Osteocyte (in vitro differentiated cells): ENCODE results near the gene NBAS. TPM values are rescaled to one million over a fixed set of nuclear protein-coding genes. Genes with fewer than 3 reads are reported as not detected.
A peak's percentile ranks its signal among the peaks of the same experiment; 100 is the strongest.

Source experiments
- DNase-seq: peaks from one replicate; pipeline ENCODE4 v3.0.0; 2021; ENCODE audit warnings: mixed read lengths; ENCODE audit not compliant: unreplicated experiment; ENCODE audit errors: extremely low spot score
- H3K27ac Mint-ChIP-seq: one replicate; pipeline ENCODE4 v1.8.0; 2021; ENCODE audit warnings: mild to moderate bottlenecking, mixed read lengths; ENCODE audit not compliant: unreplicated experiment
- H3K27me3 Mint-ChIP-seq: one replicate; pipeline ENCODE4 v1.8.0; 2021; ENCODE audit warnings: mixed read lengths; ENCODE audit not compliant: unreplicated experiment
- H3K36me3 Mint-ChIP-seq: one replicate; pipeline ENCODE4 v1.8.0; 2021; ENCODE audit warnings: mixed read lengths; ENCODE audit not compliant: unreplicated experiment
- H3K4me1 Mint-ChIP-seq: one replicate; pipeline ENCODE4 v1.8.0; 2021; ENCODE audit warnings: mixed read lengths; ENCODE audit not compliant: unreplicated experiment
- H3K4me3 Mint-ChIP-seq: one replicate; pipeline ENCODE4 v1.8.0; 2021; ENCODE audit warnings: mild to moderate bottlenecking, moderate library complexity, mixed read lengths; ENCODE audit not compliant: unreplicated experiment
- H3K9me3 Mint-ChIP-seq: one replicate; pipeline ENCODE4 v1.8.0; 2021; ENCODE audit warnings: mixed read lengths; ENCODE audit not compliant: unreplicated experiment
- CTCF ChIP-seq: fragments of 200-600 bp; sonication (generic); IDR thresholded peaks from 2 replicates; pipeline ENCODE4 v1.5.0; 2021; ENCODE audit warnings: antibody characterized with exemption, mild to moderate bottlenecking, moderate library complexity
- total RNA-seq: library from RNA; stranded (reverse); gene quantifications from 2 replicates; pipeline ENCODE4 v1.2.1, GENCODE V29; 2021

NBAS gene
- total RNA-seq, 1 donor from 2014 or later: 43.6 TPM

GRCh38 chr2:15555760-15556193, 5.4 kb downstream of the NBAS start:
- Mint-ChIP-seq H3K4me1 (peaks cover 21% of the 10 kb centered on the region), H3K4me3 (no peak overlapping the region), H3K27ac (no peak overlapping the region), H3K9me3 (no peaks in the 10 kb centered on the region), H3K36me3 (peaks cover 7% of the 10 kb centered on the region), H3K27me3 (no peaks in the 10 kb centered on the region)
- DNase-seq: no peak
- no peak for TF ChIP-seq CTCF

DNA sequence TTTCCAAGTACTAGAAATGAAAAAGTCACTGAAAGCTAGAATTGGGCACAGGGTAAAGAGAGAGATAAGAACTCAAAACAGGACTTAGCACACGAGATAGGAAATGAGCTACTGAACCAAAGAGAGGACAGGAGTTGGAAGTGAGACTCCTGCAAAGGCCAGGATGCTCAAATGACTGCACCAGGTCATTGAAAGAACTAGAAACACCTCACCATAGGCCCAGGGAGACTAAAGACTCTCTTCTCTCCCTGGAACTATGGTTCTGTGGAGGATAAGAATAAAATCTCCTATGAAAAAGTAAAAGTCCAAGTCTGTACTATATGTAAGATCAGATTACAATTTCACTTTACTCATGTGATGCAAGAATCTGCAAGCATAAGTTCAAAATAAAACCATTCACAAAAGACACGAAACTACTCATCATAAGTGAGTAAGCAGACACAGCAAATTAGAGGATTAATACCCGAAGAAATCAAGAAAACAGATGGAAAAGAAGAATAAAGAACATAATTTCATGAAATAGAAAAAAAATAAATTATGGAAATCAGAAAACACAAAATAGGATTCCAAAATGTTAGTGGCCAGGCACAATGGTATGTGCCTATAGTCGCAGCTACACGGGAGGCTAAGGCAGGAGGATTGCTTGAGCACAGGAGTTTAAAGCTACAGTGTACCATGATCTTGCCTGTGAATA, 6.5 kb downstream of the NBAS start:
- DNase-seq: no peak
- Mint-ChIP-seq H3K36me3 (peaks cover 7% of the 10 kb centered on the region), H3K27ac (peak overlapping the region; percentile 62), H3K9me3 (no peaks in the 10 kb centered on the region), H3K27me3 (no peaks in the 10 kb centered on the region), H3K4me3 (no peak overlapping the region), H3K4me1 (peaks cover 13% of the 10 kb centered on the region)
- no peak for TF ChIP-seq CTCF

- Mint-ChIP-seq H3K27ac (peak overlapping the region; percentile 62), H3K9me3 (no peaks in the 10 kb centered on the region), H3K27me3 (no peaks in the 10 kb centered on the region), H3K4me1 (peaks cover 7% of the 10 kb centered on the region), H3K36me3 (peaks cover 10% of the 10 kb centered on the region), H3K4me3 (no peak overlapping the region)
- DNase-seq: no peak
- TF ChIP-seq CTCF: no peak
Observed at GRCh38 chr2:15553951-15554350, 7.2 kb downstream of the NBAS start.

DNA sequence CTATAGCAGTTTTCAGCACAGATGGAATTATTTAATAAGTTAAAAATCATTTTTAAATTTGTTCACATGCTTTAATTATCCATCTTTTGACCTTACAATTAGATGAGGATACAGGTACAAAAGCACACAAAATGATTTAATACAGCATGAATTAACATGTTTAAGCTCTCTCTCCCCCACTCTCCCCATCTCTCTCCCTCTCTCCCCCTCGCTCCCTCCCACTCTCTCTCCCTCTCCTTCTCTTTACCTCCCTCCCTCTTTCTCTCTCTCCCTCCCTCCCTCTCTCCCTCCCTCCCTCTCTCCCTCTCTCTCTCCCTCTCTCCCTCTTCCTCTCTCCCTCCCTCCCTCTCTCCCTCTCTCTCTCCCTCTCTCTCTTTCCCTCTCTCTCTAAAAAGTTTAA, 7.6 kb downstream of the NBAS start:
- DNase-seq: no peak
- H3K9me3 Mint-ChIP-seq: no peaks in the 10 kb centered on the region
- H3K27ac Mint-ChIP-seq: no peak overlapping the region

DNA sequence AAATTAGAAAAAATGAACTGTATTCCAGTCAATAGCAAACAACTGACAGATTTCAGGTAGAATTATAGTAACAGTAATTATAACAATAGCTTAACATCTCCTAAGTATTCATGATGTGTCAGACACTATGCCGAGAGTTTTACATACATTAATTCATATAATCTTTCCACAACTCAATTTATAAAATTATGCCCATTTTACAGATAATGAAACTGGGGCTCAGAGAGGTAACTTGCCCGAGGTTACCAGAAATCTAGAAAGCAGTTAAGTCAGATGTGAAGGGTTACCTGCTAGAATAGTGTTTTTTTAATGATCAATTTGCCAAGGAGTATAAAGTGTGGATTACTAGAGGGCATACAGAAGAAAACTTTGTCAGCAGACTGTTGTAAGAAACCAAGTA, 12.2 kb downstream of the NBAS start:
- no peaks in the 10 kb centered on the region for H3K9me3 Mint-ChIP-seq

More for the DNA sequence above, 7.6 kb downstream of the NBAS start:
- Mint-ChIP-seq H3K4me1 (peaks cover 7% of the 10 kb centered on the region), H3K4me3 (no peak overlapping the region), H3K36me3 (peaks cover 14% of the 10 kb centered on the region), H3K27me3 (no peaks in the 10 kb centered on the region)
- TF ChIP-seq CTCF: no peak

More for the DNA sequence above, 12.2 kb downstream of the NBAS start:
- no peak for TF ChIP-seq CTCF
- Mint-ChIP-seq H3K4me3 (no peak overlapping the region), H3K27me3 (no peaks in the 10 kb centered on the region), H3K36me3 (peaks cover 12% of the 10 kb centered on the region), H3K4me1 (no peaks in the 10 kb centered on the region), H3K27ac (no peak overlapping the region)
- DNase-seq: no peak
